GM18951 (cell line): ENCODE results near the gene WDFY2.
"Not testable (repeated sequence)": the region's sequence is repeated elsewhere in the genome, so short reads cannot be mapped to it uniquely, and the experiment has no call there.

Experiments
- POLR2A ChIP-seq: IDR thresholded peaks from 4 replicates; pipeline ENCODE4 v1.6.1; 2011; ENCODE audit warnings: mild to moderate bottlenecking; ENCODE audit not compliant: insufficient read length, insufficient read depth; ENCODE audit errors: extremely low read depth
- in situ Hi-C: fragments of 300-500 bp; cut with MboI; formaldehyde crosslinking; loops from one replicate; pipeline ENCODE4 v1.12.0; 2022; ENCODE audit warnings: low sequenced_read_pairs, mixed read lengths, inconsistent platforms; ENCODE audit not compliant: unreplicated experiment

Gene WDFY2

GRCh38 chr13:51552027-51552426 is 32.2 kb upstream of the WDFY2 start:
- TF ChIP-seq POLR2A: no peak
- in situ Hi-C loops: no loop called here

- in situ Hi-C loops: no loop called here
- no peak for TF ChIP-seq POLR2A
Observed at GRCh38 chr13:51553531-51553930, 30.7 kb upstream of the WDFY2 start.

GRCh38 chr13:51556740-51557139 is 27.5 kb upstream of the WDFY2 start:
- TF ChIP-seq POLR2A: no peak
- in situ Hi-C loops: no loop called here

- no peak for TF ChIP-seq POLR2A
- in situ Hi-C loops: no loop called here
Observed at GRCh38 chr13:51557438-51557837, 26.8 kb upstream of the WDFY2 start.

- no peak for TF ChIP-seq POLR2A
- in situ Hi-C loops: no loop called here
Observed at GRCh38 chr13:51557875-51558612, 26.2 kb upstream of the WDFY2 start.

GRCh38 chr13:51559946-51560735 is 24.1 kb upstream of the WDFY2 start:
- no peak for TF ChIP-seq POLR2A

GRCh38 chr13:51562011-51562671 is 22.1 kb upstream of the WDFY2 start:
- no peak for TF ChIP-seq POLR2A
- in situ Hi-C loops: no loop called here

More at GRCh38 chr13:51559946-51560735, 24.1 kb upstream of the WDFY2 start:
- in situ Hi-C loops: no loop called here

- no peak for TF ChIP-seq POLR2A
- in situ Hi-C loops: no loop called here
Observed at GRCh38 chr13:51564252-51564651, 20.0 kb upstream of the WDFY2 start.

GRCh38 chr13:51564671-51565070 is 19.6 kb upstream of the WDFY2 start:
- in situ Hi-C loops: no loop called here
- TF ChIP-seq POLR2A: no peak

- in situ Hi-C loops: not testable (repeated sequence)
Observed at GRCh38 chr13:51569001-51569400, 15.3 kb upstream of the WDFY2 start.

GRCh38 chr13:51576754-51577153 is 7.5 kb upstream of the WDFY2 start:
- no peak for TF ChIP-seq POLR2A
- in situ Hi-C loops: no loop called here

- in situ Hi-C loops: no loop called here
- no peak for TF ChIP-seq POLR2A
Observed at GRCh38 chr13:51577690-51578089, 6.6 kb upstream of the WDFY2 start.

- TF ChIP-seq POLR2A: no peak
- in situ Hi-C loops: no loop called here
Observed at GRCh38 chr13:51579676-51580075, 4.6 kb upstream of the WDFY2 start.

- in situ Hi-C loops: no loop called here
- no peak for TF ChIP-seq POLR2A
Observed at GRCh38 chr13:51581148-51581820, 3.0 kb upstream of the WDFY2 start.
